Stimulated activated CD8-positive, alpha-beta memory T cell treated with anti-CD3 and anti-CD28 coated beads, Interleukin-4, amount 100 ng/mL, for 24 hours (primary cell): Measurements from ENCODE around the gene AGAP1.

Experiments used
- DNase-seq: peaks from one replicate; pipeline ENCODE4 v3.0.0-alpha.2; 2020; ENCODE audit warnings: low read depth

AGAP1 gene

DNA sequence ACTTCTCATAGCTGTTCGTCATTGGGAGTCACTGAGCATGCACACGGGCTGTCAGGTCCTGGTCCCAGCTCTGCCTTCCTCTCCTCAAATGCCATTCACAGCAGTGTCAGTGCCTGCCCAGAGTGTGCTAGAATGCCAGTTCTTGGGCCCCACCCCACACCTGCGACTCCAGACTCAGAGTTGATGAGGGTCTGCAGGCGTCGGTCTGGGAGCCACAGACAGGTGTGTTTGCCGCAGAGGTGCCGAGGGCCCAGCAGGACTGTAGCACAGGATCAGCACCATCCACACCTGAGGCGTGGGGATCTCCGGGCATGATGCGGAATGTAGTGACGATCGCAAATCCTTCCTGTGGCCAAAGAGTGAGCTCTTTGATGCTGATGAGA, 56.5 kb downstream of the AGAP1 start:
- no peak for DNase-seq

DNA sequence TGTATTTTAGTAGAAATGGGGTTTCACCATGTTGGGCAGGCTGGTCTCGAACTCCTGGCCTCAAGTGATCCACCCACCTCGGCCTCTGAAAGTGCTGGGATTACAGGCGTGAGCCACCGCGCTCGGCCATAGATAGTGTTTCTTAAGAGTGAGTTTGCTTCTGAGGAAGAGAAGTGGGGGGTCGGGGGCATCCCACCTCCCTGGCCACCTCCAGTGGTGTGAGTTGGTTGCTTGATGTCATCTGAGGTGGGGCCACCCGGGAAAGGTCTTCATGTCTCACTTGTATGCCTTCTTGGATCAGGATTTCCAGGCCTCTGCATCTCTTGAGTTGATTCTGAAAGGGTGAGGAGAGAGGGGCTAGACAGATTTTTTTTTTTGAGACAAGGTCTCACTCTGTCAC, 57.1 kb downstream of the AGAP1 start:
- DNase-seq, result no peak

DNA sequence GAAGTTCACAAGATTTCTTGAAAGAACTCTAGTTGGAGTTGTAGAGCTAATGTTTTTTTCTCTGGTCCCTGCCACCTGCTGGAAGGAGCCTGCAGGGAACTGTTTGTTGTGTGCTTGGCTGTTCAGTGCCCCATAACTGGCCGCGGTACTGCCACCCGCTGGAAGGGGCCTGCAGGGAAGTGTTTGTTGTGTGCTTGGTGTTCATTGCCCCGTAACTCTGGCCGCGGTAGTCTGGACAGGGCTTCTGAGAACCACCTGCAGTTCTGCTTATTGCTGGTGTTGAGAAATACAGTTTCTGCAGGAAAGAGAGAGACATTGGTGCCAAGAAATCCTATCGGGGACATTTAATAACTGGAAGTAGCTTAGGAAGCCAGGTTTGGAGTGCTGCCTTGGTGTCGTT, 58.1 kb downstream of the AGAP1 start:
- no peak for DNase-seq

DNA sequence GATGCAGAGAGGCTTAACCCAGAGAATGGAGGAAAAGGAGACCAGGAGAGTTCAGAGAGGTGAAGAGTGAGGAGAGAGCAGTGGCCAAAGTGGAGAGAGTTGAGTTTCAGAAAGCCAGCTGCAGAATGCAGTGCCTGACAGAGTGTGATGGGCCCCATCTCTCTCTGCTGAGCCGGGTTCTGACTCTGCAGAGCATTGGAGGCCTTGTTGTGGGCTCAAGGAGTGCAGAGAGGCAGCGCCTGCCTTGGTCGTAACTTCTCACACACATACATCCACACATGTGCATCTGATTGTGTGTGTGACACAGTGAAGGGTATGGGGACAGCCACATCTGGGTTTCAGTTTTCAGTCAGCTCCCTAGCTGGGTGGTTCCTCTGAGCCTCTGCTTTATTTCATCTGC, 58.8 kb downstream of the AGAP1 start:
- no peak for DNase-seq

- no peak for DNase-seq
Measured at GRCh38 chr2:235553291-235553690, 59.4 kb downstream of the AGAP1 start.

- no peak for DNase-seq
Measured at GRCh38 chr2:235553696-235554100, 59.9 kb downstream of the AGAP1 start.

- DNase-seq, result no peak
Measured at GRCh38 chr2:235554385-235554784, 60.5 kb downstream of the AGAP1 start.

DNA sequence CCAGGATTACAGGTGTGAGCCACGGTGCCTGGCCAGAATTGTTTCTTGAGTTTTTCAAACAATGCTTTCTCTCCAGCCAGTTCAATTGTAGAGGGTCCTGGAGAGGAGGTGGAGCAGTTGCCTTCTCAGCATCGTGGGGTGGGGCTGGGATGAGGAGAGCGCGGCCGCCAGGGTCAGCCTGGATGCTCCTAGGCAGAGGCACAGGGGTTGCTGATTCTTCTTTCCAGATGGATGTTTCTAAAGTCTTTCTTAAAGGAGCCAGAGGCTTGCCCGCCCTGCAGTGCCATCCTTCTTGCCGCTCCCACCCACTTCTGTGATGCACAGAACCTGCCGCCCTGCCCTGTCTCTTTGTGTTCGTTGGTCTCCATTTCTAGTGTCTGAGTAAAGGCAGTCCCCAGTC, 61.1 kb downstream of the AGAP1 start:
- no peak for DNase-seq

- DNase-seq, result no peak
Measured at GRCh38 chr2:235555371-235555770, 61.5 kb downstream of the AGAP1 start.

GRCh38 chr2:235556086-235556485, 62.2 kb downstream of the AGAP1 start:
- no peak for DNase-seq

DNA sequence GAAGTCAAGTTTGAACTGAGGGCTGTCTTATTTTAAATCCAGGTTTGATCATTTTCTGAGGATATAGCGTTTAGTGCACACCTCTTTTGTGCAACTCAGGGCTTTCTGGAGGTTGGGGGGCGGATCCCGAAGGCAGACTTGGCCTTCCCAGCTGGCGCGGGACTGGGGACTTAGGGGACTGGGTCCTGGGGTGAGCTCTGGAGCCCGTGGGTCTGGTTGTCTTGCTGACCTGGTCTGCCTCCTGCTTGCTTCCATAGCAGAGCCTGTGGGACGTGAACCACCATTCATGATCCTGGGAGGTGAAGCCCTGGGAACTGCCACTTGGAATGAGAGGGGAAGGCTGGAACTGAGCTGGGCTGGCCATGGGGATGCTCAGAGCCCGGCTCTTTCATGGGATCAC, 63.1 kb downstream of the AGAP1 start:
- no peak for DNase-seq

DNA sequence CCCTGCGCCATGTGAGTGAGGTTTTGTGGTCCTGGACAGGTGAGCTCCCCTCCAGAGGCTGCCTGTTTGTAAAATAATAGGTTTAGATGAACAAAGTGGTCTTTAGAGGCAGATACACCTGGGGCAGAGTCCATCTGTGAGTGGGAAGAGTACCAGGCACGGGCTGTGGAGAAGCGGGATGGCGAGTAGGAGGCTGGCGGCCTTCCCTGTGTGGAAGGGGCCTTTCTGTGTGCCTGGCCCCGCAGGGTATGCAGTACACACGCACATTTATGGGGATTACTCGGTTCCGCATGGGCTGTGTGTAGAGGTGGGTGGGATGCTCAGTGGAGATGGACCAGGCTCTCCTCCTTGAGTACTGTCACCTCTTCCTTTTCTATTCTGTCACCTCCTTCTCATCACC, 64.1 kb downstream of the AGAP1 start:
- DNase-seq, result no peak

GRCh38 chr2:235558572-235558971, 64.7 kb downstream of the AGAP1 start:
- DNase-seq, result no peak

- DNase-seq, result no peak
Measured at GRCh38 chr2:235560345-235560744, 66.5 kb downstream of the AGAP1 start.

DNA sequence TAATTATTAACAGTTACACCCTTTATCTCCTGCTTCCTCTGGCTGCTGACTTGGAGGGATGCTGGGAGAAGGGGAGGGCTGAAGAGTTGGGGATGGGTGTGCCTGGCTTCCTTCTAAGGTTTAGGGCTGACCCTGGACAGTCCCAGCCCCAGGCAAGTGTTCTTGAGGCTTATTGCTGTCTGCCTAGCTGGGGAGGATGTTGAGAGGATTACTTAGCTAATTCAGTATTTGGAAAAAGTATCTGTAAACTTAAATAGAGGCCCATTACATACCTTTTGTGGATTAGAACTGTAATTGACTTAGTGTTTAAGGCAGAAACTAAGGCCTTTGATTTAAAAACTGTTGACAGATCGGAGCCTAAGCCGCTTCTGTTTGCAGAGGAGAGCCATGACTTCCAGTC, 67.6 kb downstream of the AGAP1 start:
- no peak for DNase-seq

DNA sequence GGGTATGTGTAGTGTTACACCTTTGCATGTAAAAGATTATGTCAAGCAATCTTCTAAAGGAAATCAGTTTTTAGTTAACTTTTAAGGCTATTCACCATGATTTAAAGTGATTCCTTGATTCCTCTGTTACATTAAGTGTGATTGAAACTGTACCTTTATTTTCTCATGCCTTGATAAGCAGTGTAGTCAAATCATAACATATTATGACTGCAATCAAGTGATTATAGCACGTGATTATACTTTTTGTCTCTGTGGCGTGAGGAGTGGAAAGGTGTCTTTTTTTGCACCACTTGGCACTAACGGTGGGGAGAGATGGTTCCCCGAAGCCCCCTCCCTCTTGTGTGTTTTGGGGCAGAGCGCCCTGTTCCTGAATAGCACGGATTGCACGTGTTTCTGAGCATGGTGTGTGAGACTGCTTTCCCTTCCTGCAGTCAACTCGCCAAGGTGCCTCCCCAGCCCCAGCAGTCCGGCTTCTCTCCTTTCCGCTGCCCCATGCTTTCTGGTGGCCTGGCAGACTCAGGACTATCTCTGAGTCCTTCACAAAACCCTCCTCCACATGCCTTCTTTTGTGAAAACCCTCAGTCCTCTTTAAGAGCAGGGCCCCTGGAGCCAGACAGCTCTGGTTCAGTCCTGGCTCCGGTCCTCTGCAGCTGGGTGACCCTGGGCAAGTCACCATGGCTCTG, 68.4 kb downstream of the AGAP1 start:
- DNase-seq, result no peak

- no peak for DNase-seq
Measured at GRCh38 chr2:235563056-235563910, 69.4 kb downstream of the AGAP1 start.

DNA sequence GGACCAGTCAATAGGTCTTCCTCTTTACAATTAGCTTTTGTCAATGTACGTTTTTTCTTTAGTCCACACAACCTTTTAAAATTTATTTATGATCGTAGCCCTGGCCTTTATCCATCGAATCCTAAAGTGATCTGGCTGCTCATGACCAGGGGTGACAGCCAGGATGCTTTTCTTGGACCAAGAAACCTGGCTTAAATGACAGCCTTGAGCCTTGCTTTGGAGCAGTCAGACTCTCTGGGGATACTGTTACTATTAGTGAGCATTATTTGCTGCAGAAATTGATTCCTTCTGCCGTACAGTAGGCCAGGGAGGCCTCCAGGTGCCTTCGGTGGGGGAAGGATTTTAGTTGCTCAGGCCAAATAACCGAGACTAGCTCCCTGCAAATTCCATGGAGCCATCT, 70.2 kb downstream of the AGAP1 start:
- DNase-seq, result no peak

- DNase-seq, result no peak
Measured at GRCh38 chr2:235564884-235565530, 71.2 kb downstream of the AGAP1 start.

DNA sequence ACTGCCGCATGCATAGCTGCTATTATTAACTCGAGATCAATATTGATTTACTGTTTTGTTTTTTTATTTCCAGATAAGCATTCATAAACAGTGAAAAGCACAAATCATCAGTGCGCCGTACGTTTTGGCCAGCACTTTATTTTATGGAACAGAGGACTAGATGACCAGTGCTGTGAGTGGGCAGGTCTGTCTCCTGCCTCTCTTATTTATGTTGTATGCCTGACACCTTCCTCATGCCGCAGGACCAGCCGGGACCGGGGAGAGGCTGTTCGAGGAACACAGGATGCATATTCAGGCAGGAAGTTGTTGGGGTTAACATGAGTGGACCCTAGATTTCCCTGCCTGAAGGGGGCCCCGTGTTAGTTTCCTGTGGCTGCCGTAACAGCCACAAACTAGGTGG, 72.6 kb downstream of the AGAP1 start:
- no peak for DNase-seq

DNA sequence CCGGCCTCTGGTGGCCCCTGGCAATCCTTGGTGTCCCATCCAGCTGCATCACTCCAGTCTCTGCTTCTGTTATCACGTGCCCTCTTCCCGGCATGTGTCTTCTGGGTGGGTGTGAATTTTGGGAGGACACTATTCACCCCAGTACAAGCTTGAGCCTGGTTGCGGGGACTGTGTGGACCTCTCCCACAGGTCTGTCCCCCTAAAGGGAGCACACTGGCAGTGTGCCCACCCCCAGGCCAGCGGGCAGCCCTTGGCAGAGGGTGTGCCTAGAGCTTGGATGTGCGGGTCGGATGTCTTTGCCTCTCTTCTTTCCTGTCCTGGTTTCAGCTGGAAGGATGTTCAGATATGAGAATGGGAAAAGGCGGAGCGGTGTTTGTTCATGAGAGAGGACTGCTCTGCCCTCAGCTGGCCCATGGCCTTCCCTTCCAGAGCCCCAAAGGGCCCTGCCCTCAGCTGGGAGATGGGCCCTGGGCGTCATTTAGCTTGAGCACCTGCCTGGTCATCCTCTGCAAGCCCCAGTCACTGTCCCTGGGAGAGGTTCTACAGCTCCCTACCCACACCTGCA, 73.2 kb downstream of the AGAP1 start:
- DNase-seq, result no peak

DNA sequence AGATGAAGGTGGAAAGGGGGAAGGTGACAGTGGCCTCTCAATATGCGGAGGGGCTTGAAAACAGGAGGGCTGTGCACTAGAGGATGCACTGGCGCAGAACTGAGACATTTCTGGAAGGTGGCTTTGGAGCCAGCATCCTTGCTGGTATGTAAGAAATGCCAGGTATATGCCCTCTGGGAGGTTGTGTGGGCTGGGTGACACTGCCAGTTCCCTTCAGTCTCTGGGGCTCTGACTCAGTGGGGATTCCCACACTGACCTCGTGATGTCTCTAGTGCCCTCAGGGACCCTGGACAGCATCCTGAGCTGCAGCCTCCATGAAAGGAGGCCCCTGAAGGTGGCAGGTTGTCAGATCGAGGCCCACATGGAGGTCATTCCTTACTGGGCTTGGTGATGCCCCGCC, 74.0 kb downstream of the AGAP1 start:
- DNase-seq, result no peak

GRCh38 chr2:235568431-235568830, 74.6 kb downstream of the AGAP1 start:
- DNase-seq, result no peak
